ENCODE results near the gene KRTAP2-1.
"Not testable (repeated sequence)": the region's sequence is repeated elsewhere in the genome, so short reads cannot be mapped to it uniquely, and the experiment has no call there.

DNA sequence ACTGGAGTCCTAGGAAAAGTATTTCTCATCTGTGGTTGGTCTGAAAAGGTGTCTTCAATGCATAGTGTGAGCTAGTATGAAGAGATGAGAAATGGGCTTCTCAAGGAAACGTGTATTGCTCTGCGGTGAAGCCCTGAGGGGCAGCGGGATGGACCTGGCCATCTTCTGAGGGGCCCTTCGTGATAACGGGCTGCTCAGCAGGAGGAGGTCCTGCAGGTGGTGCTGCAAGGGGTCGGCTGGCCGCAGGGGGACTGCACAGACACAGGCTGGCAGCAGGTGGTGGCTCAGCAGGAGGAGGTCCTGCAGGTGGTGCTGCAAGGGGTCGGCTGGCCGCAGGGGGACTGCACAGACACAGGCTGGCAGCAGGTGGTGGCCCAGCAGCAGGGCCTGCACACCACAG is 7.4 kb upstream of the KRTAP2-1 start:
- TF ChIP-seq, protein P1, sequence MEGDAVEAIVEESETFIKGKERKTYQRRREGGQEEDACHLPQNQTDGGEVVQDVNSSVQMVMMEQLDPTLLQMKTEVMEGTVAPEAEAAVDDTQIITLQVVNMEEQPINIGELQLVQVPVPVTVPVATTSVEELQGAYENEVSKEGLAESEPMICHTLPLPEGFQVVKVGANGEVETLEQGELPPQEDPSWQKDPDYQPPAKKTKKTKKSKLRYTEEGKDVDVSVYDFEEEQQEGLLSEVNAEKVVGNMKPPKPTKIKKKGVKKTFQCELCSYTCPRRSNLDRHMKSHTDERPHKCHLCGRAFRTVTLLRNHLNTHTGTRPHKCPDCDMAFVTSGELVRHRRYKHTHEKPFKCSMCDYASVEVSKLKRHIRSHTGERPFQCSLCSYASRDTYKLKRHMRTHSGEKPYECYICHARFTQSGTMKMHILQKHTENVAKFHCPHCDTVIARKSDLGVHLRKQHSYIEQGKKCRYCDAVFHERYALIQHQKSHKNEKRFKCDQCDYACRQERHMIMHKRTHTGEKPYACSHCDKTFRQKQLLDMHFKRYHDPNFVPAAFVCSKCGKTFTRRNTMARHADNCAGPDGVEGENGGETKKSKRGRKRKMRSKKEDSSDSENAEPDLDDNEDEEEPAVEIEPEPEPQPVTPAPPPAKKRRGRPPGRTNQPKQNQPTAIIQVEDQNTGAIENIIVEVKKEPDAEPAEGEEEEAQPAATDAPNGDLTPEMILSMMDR (IDR thresholded peaks at IDR 0.05), result not testable (repeated sequence)
- not testable (repeated sequence) for TF ChIP-seq POLR2A (IDR thresholded peaks at IDR 0.05)
